ENCODE measurements around the gene OTUD7B.

GRCh38 chr1:149925345-149925744 is 85.2 kb downstream of the OTUD7B start:
- no peak for TF ChIP-seq CTCF (IDR thresholded peaks at IDR 0.05; ENCODE audit: low read length)
- TF ChIP-seq EZH2 (optimal IDR thresholded peaks at IDR 0.05; ENCODE audit: low read depth, low read length) = no peak
- no peak for TF ChIP-seq EZH2phosphoT487 (IDR thresholded peaks at IDR 0.05; ENCODE audit: low read length)
